Keratinocyte (primary cell): ENCODE results near the gene NCK2.

ENCODE experiments used
- CTCF ChIP-seq, 3 experiments: IDR thresholded peaks in 1 of 3; conservative IDR thresholded peaks in 1 of 3; optimal IDR thresholded peaks in 1 of 3; 2 replicates in 2 of 3; 3 replicates in 1 of 3; pipeline versions ENCODE3 to v1.5.1; 2011; ENCODE audit warnings: low read length in 3 of 3, mild to moderate bottlenecking in 3 of 3, moderate library complexity in 2 of 3, control low read depth in 1 of 3, inconsistent platforms in 1 of 3; ENCODE audit not compliant: insufficient read depth in 2 of 3; ENCODE audit errors: extremely low read depth in 1 of 3
- EZH2 ChIP-seq: IDR thresholded peaks from one replicate; pipeline ENCODE4 v1.6.1; 2012; ENCODE audit warnings: inconsistent platforms, mild to moderate bottlenecking, low read length, moderate library complexity

- no peak for TF ChIP-seq EZH2
- no peak for TF ChIP-seq CTCF (optimal IDR thresholded peaks at IDR 0.05 in 1 of 3, IDR thresholded peaks at IDR 0.05 in 1 of 3, conservative IDR thresholded peaks at IDR 0.05 in 1 of 3; ENCODE audit: extremely low read depth in 1 of 3, insufficient read depth in 2 of 3, low read length in 3 of 3)
Observed at GRCh38 chr2:105854972-105855371, 110.3 kb downstream of the NCK2 start.
